GM12891 (cell line): ENCODE data around the gene STXBP4.

Experiments used
- POLR2A ChIP-seq: IDR thresholded peaks from 2 replicates; pipeline ENCODE4 v1.6.1; 2011; ENCODE audit warnings: low read depth, low read length, control low read depth
- POLR2AphosphoS5 ChIP-seq: IDR thresholded peaks from 2 replicates; pipeline ENCODE4 v1.6.1; 2011; ENCODE audit warnings: low read depth, low read length, control low read depth
- POU2F2 ChIP-seq: IDR thresholded peaks from 2 replicates; pipeline ENCODE4 v1.6.1; 2011; ENCODE audit warnings: low read depth, mild to moderate bottlenecking, control low read depth, low read length, moderate library complexity
- SPI1 ChIP-seq: IDR thresholded peaks from 2 replicates; pipeline ENCODE4 v1.6.1; 2011; ENCODE audit warnings: low read depth, low read length, control low read depth
- TAF1 ChIP-seq: IDR thresholded peaks from 2 replicates; pipeline ENCODE4 v1.6.1; 2011; ENCODE audit warnings: low read depth, low read length, control low read depth

- TF ChIP-seq POLR2A: no peak
- no peak for TF ChIP-seq POLR2AphosphoS5
- TF ChIP-seq TAF1: no peak
- TF ChIP-seq SPI1: no peak
- TF ChIP-seq POU2F2: no peak
These were observed 197.9 kb downstream of the STXBP4 start for GRCh38 chr17:55166506-55166905.
